T-helper 1 cell treated with Interleukin-12 subunit alpha and Interleukin-12 subunit beta and Interleukin-4 antibody, amounts not matched to agents 30 μg/mL and 1 μg/mL, for 36 hours (primary cell): Measurements from ENCODE around the gene BCORL1.

Experiments
- H3K27ac Mint-ChIP-seq: one replicate; pipeline ENCODE4 v1.8.0; 2021; ENCODE audit warnings: mild to moderate bottlenecking, mixed read lengths
- H3K27me3 Mint-ChIP-seq: one replicate; pipeline ENCODE4 v1.8.0; 2021; ENCODE audit warnings: low read depth, mixed read lengths
- H3K36me3 Mint-ChIP-seq: one replicate; pipeline ENCODE4 v1.8.0; 2021; ENCODE audit warnings: low read depth, mixed read lengths
- H3K4me1 Mint-ChIP-seq: one replicate; pipeline ENCODE4 v1.8.0; 2021; ENCODE audit warnings: low read depth, mixed read lengths
- H3K4me3 Mint-ChIP-seq: one replicate; pipeline ENCODE4 v1.8.0; 2021; ENCODE audit warnings: mild to moderate bottlenecking, moderate library complexity, mixed read lengths
- H3K9me3 Mint-ChIP-seq: one replicate; pipeline ENCODE4 v1.8.0; 2021; ENCODE audit warnings: mixed read lengths

Gene BCORL1, protein sequence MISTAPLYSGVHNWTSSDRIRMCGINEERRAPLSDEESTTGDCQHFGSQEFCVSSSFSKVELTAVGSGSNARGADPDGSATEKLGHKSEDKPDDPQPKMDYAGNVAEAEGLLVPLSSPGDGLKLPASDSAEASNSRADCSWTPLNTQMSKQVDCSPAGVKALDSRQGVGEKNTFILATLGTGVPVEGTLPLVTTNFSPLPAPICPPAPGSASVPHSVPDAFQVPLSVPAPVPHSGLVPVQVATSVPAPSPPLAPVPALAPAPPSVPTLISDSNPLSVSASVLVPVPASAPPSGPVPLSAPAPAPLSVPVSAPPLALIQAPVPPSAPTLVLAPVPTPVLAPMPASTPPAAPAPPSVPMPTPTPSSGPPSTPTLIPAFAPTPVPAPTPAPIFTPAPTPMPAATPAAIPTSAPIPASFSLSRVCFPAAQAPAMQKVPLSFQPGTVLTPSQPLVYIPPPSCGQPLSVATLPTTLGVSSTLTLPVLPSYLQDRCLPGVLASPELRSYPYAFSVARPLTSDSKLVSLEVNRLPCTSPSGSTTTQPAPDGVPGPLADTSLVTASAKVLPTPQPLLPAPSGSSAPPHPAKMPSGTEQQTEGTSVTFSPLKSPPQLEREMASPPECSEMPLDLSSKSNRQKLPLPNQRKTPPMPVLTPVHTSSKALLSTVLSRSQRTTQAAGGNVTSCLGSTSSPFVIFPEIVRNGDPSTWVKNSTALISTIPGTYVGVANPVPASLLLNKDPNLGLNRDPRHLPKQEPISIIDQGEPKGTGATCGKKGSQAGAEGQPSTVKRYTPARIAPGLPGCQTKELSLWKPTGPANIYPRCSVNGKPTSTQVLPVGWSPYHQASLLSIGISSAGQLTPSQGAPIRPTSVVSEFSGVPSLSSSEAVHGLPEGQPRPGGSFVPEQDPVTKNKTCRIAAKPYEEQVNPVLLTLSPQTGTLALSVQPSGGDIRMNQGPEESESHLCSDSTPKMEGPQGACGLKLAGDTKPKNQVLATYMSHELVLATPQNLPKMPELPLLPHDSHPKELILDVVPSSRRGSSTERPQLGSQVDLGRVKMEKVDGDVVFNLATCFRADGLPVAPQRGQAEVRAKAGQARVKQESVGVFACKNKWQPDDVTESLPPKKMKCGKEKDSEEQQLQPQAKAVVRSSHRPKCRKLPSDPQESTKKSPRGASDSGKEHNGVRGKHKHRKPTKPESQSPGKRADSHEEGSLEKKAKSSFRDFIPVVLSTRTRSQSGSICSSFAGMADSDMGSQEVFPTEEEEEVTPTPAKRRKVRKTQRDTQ (N-terminal part only)

DNA sequence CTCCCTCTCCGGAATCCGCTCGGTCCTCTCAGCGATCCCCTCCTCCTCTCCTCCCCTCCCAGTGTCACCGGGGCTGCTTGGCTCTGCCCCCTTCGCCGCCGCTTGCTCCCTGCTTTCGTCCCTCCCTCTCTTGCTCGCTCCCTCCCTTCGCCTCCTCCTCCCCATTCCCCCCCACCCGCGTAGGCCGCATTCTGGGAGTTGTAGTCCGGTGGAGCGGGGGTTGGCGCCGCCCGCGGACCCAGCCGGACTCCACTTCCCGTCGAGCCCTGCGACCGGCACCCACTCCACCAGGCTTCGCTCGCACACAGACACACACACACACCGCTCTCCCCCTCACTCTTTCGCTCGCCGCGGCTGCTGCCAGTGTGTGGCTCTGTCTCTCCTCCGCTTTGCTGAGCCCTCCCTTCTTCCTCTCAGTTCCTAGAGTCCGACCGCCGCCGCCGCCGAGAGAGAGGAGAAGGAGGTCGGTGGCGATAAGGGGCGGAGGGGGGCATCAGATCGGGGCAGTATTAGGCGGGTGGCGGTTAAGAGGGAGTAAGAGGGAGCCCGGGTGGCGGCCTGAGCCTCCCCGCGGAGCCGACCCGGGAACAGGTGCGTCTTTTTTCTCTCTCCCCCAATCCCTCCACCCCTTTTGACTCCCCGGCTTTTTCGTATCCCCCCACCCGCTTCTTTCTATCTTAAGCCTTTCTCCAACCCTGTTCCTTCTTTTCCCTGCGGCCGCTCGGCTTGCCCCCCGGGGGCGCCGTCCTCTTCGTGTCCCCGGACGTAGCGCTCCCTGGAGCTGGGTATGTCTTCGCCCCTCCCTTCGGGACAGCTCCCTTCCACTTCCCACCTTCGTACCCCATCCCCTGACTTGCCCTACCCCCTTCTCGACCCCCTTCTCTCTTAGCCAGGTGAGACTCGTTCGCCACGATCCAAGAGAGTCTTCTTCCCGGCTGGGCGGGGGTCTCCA is at the start of gene BCORL1:
BCORL1 (plus strand) TSS at position 336 of the 952 bp plus-strand sequence. CDS start 22,597 bp downstream, outside the sequence.
- Mint-ChIP-seq H3K4me3 (no peak within 1 kb of the TSS), H3K27me3 (peaks cover 28% of the 10 kb centered on the region), H3K27ac (peak within 1 kb of the TSS; percentile 68), H3K4me1 (peaks cover 15% of the 10 kb centered on the region), H3K9me3 (no peaks in the 10 kb centered on the region), H3K36me3 (no peaks in the 10 kb centered on the region)

DNA sequence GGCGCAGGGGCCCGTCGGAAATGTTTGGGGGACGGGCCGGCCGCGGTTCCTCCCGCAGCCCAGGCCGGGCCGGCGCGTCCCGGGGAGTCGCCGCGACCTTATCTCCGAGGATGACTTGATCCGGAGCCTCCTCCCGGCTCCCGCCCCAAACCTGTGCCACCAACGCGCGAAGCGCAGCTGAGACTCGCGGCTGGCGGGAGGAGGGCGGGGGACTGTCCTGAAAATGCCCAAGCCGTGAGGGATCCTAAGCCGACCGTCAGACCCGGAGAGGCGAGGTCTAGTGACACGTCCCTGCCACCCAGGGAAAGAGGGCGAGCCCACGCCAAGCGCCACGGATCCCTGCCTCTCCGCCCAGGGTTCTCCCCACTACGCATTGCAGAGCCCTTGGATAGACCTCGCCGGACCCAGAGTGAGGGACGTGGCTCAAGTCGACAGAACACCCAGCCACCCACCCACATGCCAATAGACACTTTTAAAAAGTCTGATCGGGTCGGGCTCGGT is 49.6 kb upstream of the BCORL1 start:
- Mint-ChIP-seq H3K4me3 (peak overlapping the region; percentile 37), H3K4me1 (peaks cover 4% of the 10 kb centered on the region), H3K27ac (no peak overlapping the region), H3K9me3 (no peaks in the 10 kb centered on the region), H3K36me3 (peaks cover 4% of the 10 kb centered on the region), H3K27me3 (peaks cover 25% of the 10 kb centered on the region)

DNA sequence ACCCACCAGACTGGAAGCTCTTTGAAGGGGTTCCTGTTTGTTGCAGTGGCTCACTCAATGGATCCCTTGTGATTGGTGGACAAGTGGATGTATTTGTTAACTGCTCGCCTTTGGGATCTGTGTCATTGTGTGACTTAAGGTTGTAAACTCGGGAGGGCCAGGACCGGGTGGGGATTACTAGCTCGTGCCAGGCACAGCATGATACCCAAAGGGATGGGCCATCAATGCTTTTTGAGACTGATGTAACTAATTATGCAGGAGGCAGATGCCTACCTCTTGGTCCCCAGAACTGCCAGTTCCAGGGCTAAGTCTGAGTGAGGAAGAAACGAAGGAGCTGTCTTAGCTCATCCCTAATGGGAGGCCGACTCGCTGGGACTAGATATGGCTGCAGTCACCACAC is 48.7 kb upstream of the BCORL1 start:
- Mint-ChIP-seq H3K27me3 (peaks cover 32% of the 10 kb centered on the region), H3K27ac (peak overlapping the region; percentile 45), H3K9me3 (no peaks in the 10 kb centered on the region), H3K36me3 (peaks cover 4% of the 10 kb centered on the region), H3K4me1 (peaks cover 9% of the 10 kb centered on the region), H3K4me3 (peak overlapping the region; percentile 74)

DNA sequence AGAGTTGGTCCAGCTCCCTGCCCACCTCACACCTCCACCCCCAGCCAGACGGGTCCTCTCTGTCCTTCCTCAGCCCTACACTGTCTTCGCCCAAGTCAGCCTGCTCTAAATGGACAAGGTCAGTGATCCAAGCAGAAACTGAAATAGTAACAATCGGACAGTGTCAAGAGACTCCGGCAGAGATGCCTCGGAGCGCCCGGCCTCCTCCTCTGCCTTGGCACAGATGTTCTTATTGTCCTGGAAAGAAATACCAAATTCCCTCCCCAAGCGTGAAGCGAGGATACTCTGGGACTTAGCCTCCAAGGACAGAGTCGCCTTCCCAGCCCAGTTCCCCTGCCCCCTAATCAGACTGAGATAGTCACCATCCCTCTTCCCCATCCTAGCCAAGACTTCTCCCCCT is 48.0 kb upstream of the BCORL1 start:
- Mint-ChIP-seq H3K36me3 (peaks cover under 1% of the 10 kb centered on the region), H3K27me3 (peaks cover 32% of the 10 kb centered on the region), H3K4me1 (peaks cover 9% of the 10 kb centered on the region), H3K27ac (no peak overlapping the region), H3K9me3 (no peaks in the 10 kb centered on the region), H3K4me3 (no peak overlapping the region)

DNA sequence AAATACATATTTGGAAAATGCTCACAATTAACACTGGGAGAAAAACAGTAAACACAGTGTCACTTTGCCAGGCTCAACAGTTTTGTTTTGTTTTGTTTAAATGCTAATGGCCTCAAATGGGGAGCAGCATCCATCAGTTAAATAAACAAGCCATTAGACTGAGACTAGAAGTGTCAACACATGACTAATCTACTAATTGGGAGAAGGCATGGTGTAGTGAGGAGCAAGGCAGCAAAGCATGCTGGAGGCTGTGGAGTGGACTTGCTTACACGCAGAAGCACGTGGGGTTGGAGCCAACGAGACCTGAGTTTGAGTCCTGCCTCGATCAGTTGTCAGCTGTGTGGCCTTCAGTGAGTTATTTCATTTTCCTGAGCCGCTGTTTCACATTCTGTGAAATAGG is 47.5 kb upstream of the BCORL1 start:
- peaks cover 9% of the 10 kb centered on the region for H3K4me1 Mint-ChIP-seq
- peaks cover 32% of the 10 kb centered on the region for H3K27me3 Mint-ChIP-seq
- H3K27ac Mint-ChIP-seq, result no peak overlapping the region
- H3K9me3 Mint-ChIP-seq, result no peaks in the 10 kb centered on the region
- no peaks in the 10 kb centered on the region for H3K36me3 Mint-ChIP-seq
- no peak overlapping the region for H3K4me3 Mint-ChIP-seq

DNA sequence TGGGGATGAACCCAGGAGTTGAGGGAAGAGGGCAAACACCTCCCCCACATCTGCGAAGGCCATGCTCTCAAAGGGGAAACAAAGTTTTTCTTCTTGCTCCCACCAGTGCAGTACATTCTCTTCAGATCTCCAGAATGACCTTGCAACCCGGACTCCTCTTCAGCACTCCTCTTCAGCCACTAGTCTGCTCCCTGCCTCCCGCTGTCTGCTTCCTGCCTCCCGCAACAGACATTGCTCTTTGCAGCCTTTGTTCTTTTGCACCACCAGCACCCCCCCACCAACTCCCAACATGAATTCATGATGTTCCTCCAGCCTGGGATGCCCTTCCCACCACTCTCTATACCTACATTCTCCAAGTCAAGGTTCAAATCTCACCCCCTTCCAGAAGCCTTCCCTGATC is 44.4 kb upstream of the BCORL1 start:
- Mint-ChIP-seq H3K27ac (no peak overlapping the region), H3K27me3 (peaks cover 39% of the 10 kb centered on the region), H3K9me3 (no peaks in the 10 kb centered on the region), H3K36me3 (no peaks in the 10 kb centered on the region), H3K4me3 (no peak overlapping the region), H3K4me1 (peaks cover 5% of the 10 kb centered on the region)

DNA sequence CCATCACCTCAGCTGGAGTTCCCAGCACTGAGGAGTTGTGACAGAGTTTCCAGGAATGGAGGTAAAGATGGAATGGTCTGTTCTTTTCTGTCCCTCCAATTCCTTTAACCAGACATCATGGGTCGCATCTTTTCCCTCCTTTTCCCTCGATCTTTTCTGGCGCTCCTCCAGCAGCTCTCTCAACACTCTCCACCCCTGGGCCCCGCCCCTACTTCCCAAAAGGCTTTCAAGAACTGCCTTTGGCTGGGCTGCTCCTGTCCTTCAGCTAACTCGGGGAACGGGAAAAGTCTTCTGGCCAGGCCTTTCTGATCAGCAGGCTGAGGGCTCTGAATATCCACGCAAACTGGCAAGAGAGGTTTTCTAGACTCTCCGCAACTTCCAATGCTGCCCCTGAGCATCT is 42.4 kb upstream of the BCORL1 start:
- Mint-ChIP-seq H3K27ac (no peak overlapping the region), H3K4me1 (peaks cover 5% of the 10 kb centered on the region), H3K36me3 (no peaks in the 10 kb centered on the region), H3K4me3 (no peak overlapping the region), H3K27me3 (peaks cover 23% of the 10 kb centered on the region), H3K9me3 (no peaks in the 10 kb centered on the region)

DNA sequence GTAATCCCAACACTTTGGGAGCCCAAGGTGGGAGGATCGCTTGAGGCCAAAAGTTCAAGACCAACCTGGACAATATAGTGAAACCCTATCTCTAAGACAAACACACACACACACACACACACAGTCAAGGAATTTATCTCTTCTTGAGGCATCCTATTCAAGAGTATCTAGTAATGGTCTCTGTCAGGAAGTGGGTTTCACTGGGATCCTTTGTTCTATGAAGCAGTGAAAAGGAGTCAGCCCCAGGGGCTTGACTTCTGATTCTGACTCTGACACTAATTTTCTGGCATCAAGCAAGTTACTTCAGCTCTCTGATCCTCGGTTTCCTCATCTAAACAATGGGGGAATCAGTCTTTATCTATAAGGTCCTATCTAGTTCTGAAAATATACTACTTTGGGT is 41.7 kb upstream of the BCORL1 start:
- H3K4me1 Mint-ChIP-seq, result peaks cover 5% of the 10 kb centered on the region

DNA sequence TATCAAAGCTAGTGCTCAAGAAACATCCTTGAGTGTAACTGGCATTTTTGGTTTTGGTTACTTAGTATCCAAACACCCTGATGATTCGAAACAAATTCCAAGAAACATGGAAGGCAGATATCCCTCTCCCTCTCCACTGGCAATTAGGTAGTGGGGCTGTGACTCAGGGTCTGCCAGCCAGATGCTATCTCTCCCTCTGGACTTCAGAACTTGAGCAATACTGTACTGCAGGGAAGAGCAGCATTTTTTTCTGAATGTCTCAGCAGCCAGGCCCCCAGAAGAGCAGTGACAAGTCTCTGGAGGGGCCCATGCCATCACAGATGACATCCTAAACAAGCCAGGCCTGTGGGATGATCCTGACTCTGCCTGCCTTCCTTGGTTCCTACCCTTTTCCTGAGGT is 37.3 kb upstream of the BCORL1 start:
- Mint-ChIP-seq H3K36me3 (no peaks in the 10 kb centered on the region), H3K4me3 (no peak overlapping the region), H3K27ac (no peak overlapping the region), H3K4me1 (no peaks in the 10 kb centered on the region), H3K27me3 (peaks cover 11% of the 10 kb centered on the region), H3K9me3 (no peaks in the 10 kb centered on the region)

More for the DNA sequence above, 41.7 kb upstream of the BCORL1 start:
- H3K27me3 Mint-ChIP-seq, result peaks cover 23% of the 10 kb centered on the region
- no peaks in the 10 kb centered on the region for H3K9me3 Mint-ChIP-seq
- H3K4me3 Mint-ChIP-seq, result no peak overlapping the region
- H3K27ac Mint-ChIP-seq, result no peak overlapping the region
- H3K36me3 Mint-ChIP-seq, result no peaks in the 10 kb centered on the region

DNA sequence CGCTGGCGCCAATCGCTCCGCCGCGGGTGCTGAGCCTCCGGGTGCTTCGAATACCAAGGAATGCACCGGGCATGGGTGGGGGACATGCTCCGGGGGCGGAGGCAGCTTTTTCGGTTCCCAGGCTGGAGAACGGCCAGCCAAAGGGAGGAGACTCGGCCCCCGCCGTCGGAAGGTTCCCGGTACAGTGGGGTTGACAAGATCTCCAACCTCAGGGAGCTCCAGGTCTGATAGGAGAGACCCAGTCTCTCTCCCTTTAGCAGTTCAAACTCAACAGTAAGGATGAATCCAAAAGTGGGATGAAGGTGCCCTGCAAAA is 29.1 kb upstream of the BCORL1 start:
- no peak overlapping the region for H3K4me3 Mint-ChIP-seq
- H3K9me3 Mint-ChIP-seq, result no peaks in the 10 kb centered on the region
- H3K27me3 Mint-ChIP-seq, result peaks cover 7% of the 10 kb centered on the region
- H3K27ac Mint-ChIP-seq, result no peak overlapping the region
- peaks cover 15% of the 10 kb centered on the region for H3K4me1 Mint-ChIP-seq
- peaks cover 2% of the 10 kb centered on the region for H3K36me3 Mint-ChIP-seq

DNA sequence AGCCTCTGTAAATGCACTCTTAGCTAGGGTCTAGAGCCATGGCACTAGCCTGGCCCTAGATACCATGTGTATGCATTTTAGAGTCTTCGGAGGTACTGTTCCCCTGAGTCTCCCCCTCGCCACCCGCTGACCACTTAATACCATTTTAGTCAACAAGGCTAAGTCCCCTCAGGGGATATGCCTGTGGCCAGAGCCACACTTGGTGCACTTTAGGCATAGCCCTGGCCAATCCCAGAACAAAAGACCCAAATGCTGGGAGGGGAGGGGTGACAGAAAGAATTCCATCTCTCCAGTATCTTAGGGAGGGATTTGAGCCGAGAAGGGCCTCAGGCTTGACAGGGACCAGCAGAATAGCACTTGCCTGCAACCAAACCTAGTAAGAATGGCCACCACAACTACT is 28.6 kb upstream of the BCORL1 start:
- peaks cover 7% of the 10 kb centered on the region for H3K27me3 Mint-ChIP-seq
- H3K9me3 Mint-ChIP-seq, result no peaks in the 10 kb centered on the region
- H3K36me3 Mint-ChIP-seq, result peaks cover 2% of the 10 kb centered on the region
- H3K4me1 Mint-ChIP-seq, result peaks cover 15% of the 10 kb centered on the region
- peak overlapping the region; percentile 21 for H3K4me3 Mint-ChIP-seq
- peak overlapping the region; percentile 24 for H3K27ac Mint-ChIP-seq

DNA sequence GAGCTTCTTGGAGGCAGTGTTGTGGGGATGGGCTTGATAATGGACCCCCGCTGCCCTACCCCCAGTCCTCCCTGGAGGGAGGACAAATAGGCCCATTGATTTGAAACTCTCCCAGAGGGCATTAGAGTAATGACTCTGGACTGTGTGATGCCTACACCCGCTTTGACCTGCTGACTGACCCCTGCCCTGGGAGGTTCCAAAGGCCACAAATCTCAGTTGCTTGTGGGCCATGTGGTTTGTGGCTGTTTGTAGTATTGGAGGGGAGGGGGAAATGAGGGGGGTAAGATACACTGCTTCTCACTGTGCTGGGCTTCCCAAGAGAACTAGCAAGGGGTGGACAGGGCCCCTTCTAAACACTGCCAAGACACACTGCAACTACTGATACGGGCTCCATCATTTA is 27.6 kb upstream of the BCORL1 start:
- Mint-ChIP-seq H3K27me3 (peaks cover 6% of the 10 kb centered on the region), H3K36me3 (peaks cover 2% of the 10 kb centered on the region), H3K4me3 (no peak overlapping the region), H3K27ac (no peak overlapping the region), H3K4me1 (peaks cover 15% of the 10 kb centered on the region), H3K9me3 (no peaks in the 10 kb centered on the region)

DNA sequence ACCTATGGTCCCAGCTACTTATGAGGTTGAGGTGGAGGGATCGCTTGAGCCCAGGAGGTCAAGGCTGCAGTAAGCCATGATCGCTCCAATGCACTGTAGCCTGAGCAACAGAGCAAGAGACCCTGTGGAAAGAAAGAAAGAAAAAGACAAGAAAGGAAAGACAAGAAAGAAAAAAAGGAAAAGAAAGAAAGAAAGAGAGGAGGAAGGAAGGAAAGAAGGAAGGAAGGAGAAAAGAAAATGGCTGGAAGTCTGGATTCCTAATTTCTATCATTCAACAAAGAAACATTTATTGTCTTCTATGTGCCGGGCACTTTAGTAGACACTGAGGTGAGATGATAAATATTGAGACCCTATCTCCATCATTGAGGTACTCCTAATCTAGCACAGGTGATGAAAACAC is 26.8 kb upstream of the BCORL1 start:
- peaks cover 4% of the 10 kb centered on the region for H3K27me3 Mint-ChIP-seq
- H3K36me3 Mint-ChIP-seq, result peaks cover 2% of the 10 kb centered on the region
- H3K9me3 Mint-ChIP-seq, result no peaks in the 10 kb centered on the region
- peaks cover 17% of the 10 kb centered on the region for H3K4me1 Mint-ChIP-seq
- H3K4me3 Mint-ChIP-seq, result peak overlapping the region; percentile 51
- peak overlapping the region; percentile 75 for H3K27ac Mint-ChIP-seq
